GM21737 (cell line): ENCODE data around the gene NSUN2.
"Not testable (repeated sequence)": the region's sequence is repeated elsewhere in the genome, so short reads cannot be mapped to it uniquely, and the experiment has no call there.

Experiments
- ATAC-seq: cut with Tn5 transposase; IDR thresholded peaks from one replicate; pipeline ENCODE4 v1.9.1; 2021; ENCODE audit warnings: mild to moderate bottlenecking, moderate library complexity; ENCODE audit not compliant: unreplicated experiment

NSUN2 gene

GRCh38 chr5:6584727-6585126 is 48.1 kb downstream of the NSUN2 start:
- ATAC-seq = no peak

- no peak for ATAC-seq
Observed at GRCh38 chr5:6584101-6584645, 48.7 kb downstream of the NSUN2 start.

- ATAC-seq = no peak
Observed at GRCh38 chr5:6583049-6583880, 49.6 kb downstream of the NSUN2 start.

- no peak for ATAC-seq
Observed at GRCh38 chr5:6582507-6583048, 50.3 kb downstream of the NSUN2 start.

GRCh38 chr5:6581559-6582426 is 51.1 kb downstream of the NSUN2 start:
- no peak for ATAC-seq

GRCh38 chr5:6581090-6581489 is 51.8 kb downstream of the NSUN2 start:
- ATAC-seq = no peak

- no peak for ATAC-seq
Observed at GRCh38 chr5:6579535-6579934, 53.3 kb downstream of the NSUN2 start.

GRCh38 chr5:6578676-6579343 is 54.0 kb downstream of the NSUN2 start:
- ATAC-seq = no peak

GRCh38 chr5:6576861-6577501 is 55.9 kb downstream of the NSUN2 start:
- ATAC-seq = no peak

GRCh38 chr5:6574537-6575245 is 58.2 kb downstream of the NSUN2 start:
- ATAC-seq = no peak

GRCh38 chr5:6574111-6574510 is 58.7 kb downstream of the NSUN2 start:
- ATAC-seq = no peak

GRCh38 chr5:6573651-6574101 is 59.2 kb downstream of the NSUN2 start:
- no peak for ATAC-seq

GRCh38 chr5:6572825-6573380 is 59.9 kb downstream of the NSUN2 start:
- ATAC-seq = no peak

GRCh38 chr5:6572086-6572824 is 60.6 kb downstream of the NSUN2 start:
- no peak for ATAC-seq

- not testable (repeated sequence) for ATAC-seq
Observed at GRCh38 chr5:6571607-6572006, 61.2 kb downstream of the NSUN2 start.

- no peak for ATAC-seq
Observed at GRCh38 chr5:6570530-6570929, 62.3 kb downstream of the NSUN2 start.

GRCh38 chr5:6568889-6569288 is 64.0 kb downstream of the NSUN2 start:
- ATAC-seq = no peak

GRCh38 chr5:6568383-6568782 is 64.5 kb downstream of the NSUN2 start:
- no peak for ATAC-seq

GRCh38 chr5:6567835-6568234 is 65.0 kb downstream of the NSUN2 start:
- no peak for ATAC-seq
